WERI-Rb-1 (cell line): ENCODE measurements around the gene SORCS2.

ENCODE experiments used
- DNase-seq: peaks from one replicate; pipeline ENCODE4 v3.0.0-alpha.2; 2020
- H3K27ac ChIP-seq: fragments of 250-450 bp; sonication (Bioruptor Pico); 2 replicates; pipeline ENCODE4 v1.5.1; 2020; ENCODE audit warnings: mild to moderate bottlenecking, moderate library complexity
- H3K27me3 ChIP-seq: fragments of 250-450 bp; sonication (Bioruptor Pico); 2 replicates; pipeline ENCODE4 v1.5.1; 2021; ENCODE audit warnings: mild to moderate bottlenecking, low read depth, moderate library complexity; ENCODE audit not compliant: insufficient read depth, severe bottlenecking
- H3K36me3 ChIP-seq: fragments of 250-450 bp; sonication (Bioruptor Pico); 2 replicates; pipeline ENCODE4 v1.5.1; 2020; ENCODE audit warnings: mild to moderate bottlenecking, moderate library complexity
- H3K4me3 ChIP-seq: 2 replicates; pipeline ENCODE4 v1.5.1; 2011; ENCODE audit warnings: low read depth, mild to moderate bottlenecking, control low read depth, low read length
- H3K9me3 ChIP-seq: fragments of 250-450 bp; sonication (Bioruptor Pico); 2 replicates; pipeline ENCODE4 v1.5.1; 2021; ENCODE audit warnings: mild to moderate bottlenecking, moderate library complexity; ENCODE audit not compliant: severe bottlenecking
- TF ChIP-seq, protein P1 (sequence below): IDR thresholded peaks from 2 replicates; pipeline ENCODE4 v1.5.1; 2011; ENCODE audit warnings: low read depth, mild to moderate bottlenecking, control low read depth, inconsistent platforms, low read length

The SORCS2 gene

GRCh38 chr4:7237873-7238272 lies 45.5 kb downstream of the SORCS2 start:
- Histone ChIP-seq H3K27ac (no peak overlapping the region), H3K27me3 (no peaks in the 10 kb centered on the region), H3K36me3 (peaks cover 7% of the 10 kb centered on the region), H3K4me3 (no peak overlapping the region), H3K9me3 (no peaks in the 10 kb centered on the region)
- no peak for DNase-seq
- TF ChIP-seq, protein P1, sequence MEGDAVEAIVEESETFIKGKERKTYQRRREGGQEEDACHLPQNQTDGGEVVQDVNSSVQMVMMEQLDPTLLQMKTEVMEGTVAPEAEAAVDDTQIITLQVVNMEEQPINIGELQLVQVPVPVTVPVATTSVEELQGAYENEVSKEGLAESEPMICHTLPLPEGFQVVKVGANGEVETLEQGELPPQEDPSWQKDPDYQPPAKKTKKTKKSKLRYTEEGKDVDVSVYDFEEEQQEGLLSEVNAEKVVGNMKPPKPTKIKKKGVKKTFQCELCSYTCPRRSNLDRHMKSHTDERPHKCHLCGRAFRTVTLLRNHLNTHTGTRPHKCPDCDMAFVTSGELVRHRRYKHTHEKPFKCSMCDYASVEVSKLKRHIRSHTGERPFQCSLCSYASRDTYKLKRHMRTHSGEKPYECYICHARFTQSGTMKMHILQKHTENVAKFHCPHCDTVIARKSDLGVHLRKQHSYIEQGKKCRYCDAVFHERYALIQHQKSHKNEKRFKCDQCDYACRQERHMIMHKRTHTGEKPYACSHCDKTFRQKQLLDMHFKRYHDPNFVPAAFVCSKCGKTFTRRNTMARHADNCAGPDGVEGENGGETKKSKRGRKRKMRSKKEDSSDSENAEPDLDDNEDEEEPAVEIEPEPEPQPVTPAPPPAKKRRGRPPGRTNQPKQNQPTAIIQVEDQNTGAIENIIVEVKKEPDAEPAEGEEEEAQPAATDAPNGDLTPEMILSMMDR = no peak

DNA sequence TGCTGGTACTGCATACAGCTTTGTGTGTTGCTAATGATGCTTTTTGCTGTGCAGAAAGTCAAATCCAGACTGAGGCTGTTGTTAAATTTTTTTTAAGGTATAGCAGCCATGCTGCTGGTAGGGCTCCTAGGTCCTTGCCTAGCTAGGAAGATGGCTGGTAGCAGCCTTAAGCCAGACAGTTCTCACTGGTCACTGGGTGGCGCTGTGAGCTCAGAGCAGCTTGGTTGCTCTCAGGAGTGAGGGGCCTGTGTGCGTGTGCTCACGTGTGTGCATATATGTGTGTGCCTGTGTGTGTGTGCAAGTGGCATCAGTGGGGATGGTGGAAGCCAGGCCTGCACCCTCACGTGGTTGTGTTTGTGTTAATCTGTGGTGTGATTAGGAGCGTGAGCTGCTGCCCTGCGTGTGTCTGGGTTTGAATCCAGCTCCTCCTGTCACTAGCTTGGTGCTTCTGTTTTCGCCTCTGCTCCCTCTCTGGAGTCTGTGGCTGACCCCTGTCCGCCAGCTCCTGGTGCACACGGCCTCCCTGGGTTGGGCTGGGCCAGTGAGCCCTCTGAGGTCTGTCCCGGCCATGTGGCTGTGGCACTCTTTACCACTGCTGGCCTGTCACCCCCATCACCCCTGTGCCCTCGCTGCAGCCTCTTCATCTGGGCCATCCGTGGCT lies 46.1 kb downstream of the SORCS2 start:
- DNase-seq = peak; percentile 85
- Histone ChIP-seq H3K9me3 (no peaks in the 10 kb centered on the region), H3K27ac (peak overlapping the region; percentile 86), H3K27me3 (no peaks in the 10 kb centered on the region), H3K4me3 (no peak overlapping the region), H3K36me3 (peaks cover 5% of the 10 kb centered on the region)
- TF ChIP-seq, protein P1 = peak; percentile 96

DNA sequence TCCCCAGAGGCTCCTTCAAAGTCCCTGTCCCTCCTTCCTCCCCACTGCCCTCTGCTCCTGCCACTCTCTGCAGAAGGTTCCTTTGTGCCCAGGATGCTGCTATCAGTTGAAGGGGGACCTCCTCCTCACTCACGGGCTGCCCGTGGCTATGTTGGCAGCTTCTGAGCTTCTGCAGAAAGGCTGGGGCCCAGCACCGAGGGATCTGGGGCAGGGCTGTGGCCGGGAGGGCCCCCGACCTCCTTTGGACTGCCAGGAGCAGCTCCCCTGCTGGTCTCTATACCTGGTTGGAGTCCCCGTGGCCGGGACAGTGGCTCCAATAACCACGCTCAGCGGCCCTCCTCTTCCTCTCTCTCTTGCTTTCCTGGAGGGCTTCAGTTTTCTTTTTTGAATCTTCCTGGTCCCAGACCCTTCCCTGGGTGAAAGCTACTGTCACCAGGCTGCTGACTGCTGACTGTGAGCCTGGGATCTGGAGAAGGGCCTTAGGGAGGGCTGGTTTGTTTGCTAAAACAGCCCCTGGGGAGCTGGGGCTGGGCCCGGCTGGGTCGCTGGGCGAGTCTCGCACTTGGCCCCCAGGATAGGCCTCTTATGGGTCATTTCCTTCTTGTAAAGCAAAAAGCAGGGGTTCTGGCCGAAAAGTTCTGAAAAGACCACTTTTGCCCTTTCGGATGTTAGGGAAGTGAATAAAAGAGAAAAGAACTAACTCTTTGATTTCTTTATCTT lies 46.9 kb downstream of the SORCS2 start:
- peak overlapping the region; percentile 86 for H3K27ac ChIP-seq
- no peak overlapping the region for H3K4me3 ChIP-seq
- H3K9me3 ChIP-seq = no peaks in the 10 kb centered on the region
- H3K36me3 ChIP-seq = peaks cover 7% of the 10 kb centered on the region
- DNase-seq = no peak
- H3K27me3 ChIP-seq = no peaks in the 10 kb centered on the region
- TF ChIP-seq, protein P1 = no peak

GRCh38 chr4:7239844-7240243 lies 47.5 kb downstream of the SORCS2 start:
- Histone ChIP-seq H3K27me3 (no peaks in the 10 kb centered on the region), H3K4me3 (peak overlapping the region; percentile 17; the same call in 1 of the 2 replicates), H3K9me3 (no peaks in the 10 kb centered on the region), H3K36me3 (peaks cover 9% of the 10 kb centered on the region), H3K27ac (peak overlapping the region; percentile 86)
- TF ChIP-seq, protein P1 = no peak
- no peak for DNase-seq

DNA sequence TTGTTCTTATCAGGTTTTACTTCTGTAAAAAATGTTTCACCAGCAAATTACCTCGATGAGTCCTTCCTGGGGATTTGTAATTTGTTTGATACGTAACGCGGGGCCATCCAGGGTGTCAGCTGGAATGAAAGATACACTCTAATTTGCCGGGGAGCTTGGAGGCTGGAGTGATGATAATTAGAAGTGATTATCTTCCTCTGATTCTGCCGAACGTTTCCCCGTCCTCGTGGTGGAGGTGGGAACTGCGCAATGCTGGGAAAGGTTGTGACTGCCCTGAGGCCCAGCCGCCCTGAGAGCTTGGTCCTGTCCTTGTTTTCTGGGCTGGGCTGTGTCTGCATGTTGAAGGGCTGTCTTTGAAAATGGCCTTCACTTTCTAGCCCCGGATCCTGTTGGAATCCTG lies 48.0 kb downstream of the SORCS2 start:
- Histone ChIP-seq H3K4me3 (peak overlapping the region; percentile 17; the same call in 1 of the 2 replicates), H3K36me3 (peaks cover 9% of the 10 kb centered on the region), H3K9me3 (no peaks in the 10 kb centered on the region), H3K27ac (peak overlapping the region; percentile 86), H3K27me3 (no peaks in the 10 kb centered on the region)
- peak; percentile 83 for DNase-seq
- TF ChIP-seq, protein P1 = peak; percentile 57
